Keratinocyte (primary cell): Measurements from ENCODE around the gene PXDN. TPM values are rescaled to one million over a fixed set of nuclear protein-coding genes. Genes with fewer than 3 reads are reported as not detected.

Experiments used
- DNase-seq: peaks from one replicate; pipeline ENCODE4 v3.0.0-alpha.2; 2011; ENCODE audit warnings: low read depth, missing footprints, low spot score
- FAIRE-seq: peaks from 2 replicates; lab custom pipeline; 2011; peaks lifted over from hg19 to GRCh38; lab: Jason Lieb, UNC
- H2AFZ ChIP-seq: 2 replicates; pipeline ENCODE4 v1.6.0; 2012; ENCODE audit warnings: low read length, control low read depth, inconsistent platforms; ENCODE audit not compliant: control insufficient read depth
- H3K27ac ChIP-seq: 2 replicates; pipeline ENCODE4 v1.5.1; 2011; ENCODE audit warnings: low read length; ENCODE audit not compliant: control insufficient read depth, insufficient read depth
- H3K27me3 ChIP-seq: 3 replicates; pipeline ENCODE4 v1.6.0; 2011; ENCODE audit warnings: low read length; ENCODE audit not compliant: control insufficient read depth, insufficient read depth; ENCODE audit errors: extremely low read depth
- H3K36me3 ChIP-seq, 2 experiments: 2 replicates in 1 of 2; 3 replicates in 1 of 2; pipeline ENCODE4 v1.5.1; 2011; ENCODE audit warnings: low read length in 2 of 2, mild to moderate bottlenecking in 1 of 2; ENCODE audit not compliant: control insufficient read depth in 2 of 2, insufficient read depth in 2 of 2; ENCODE audit errors: extremely low read depth in 1 of 2
- H3K4me1 ChIP-seq: 3 replicates; pipeline ENCODE4 v1.5.1; 2011; ENCODE audit warnings: low read length; ENCODE audit not compliant: control insufficient read depth, insufficient read depth; ENCODE audit errors: extremely low read depth
- H3K4me2 ChIP-seq: 3 replicates; pipeline ENCODE4 v1.6.0; 2011; ENCODE audit warnings: low read depth, low read length; ENCODE audit not compliant: control insufficient read depth, insufficient read depth; ENCODE audit errors: extremely low read depth
- H3K4me3 ChIP-seq, 3 experiments: fragments of 200-600 bp in 1 of 3; sonication (generic) in 1 of 3; 2 replicates in 2 of 3; 3 replicates in 1 of 3; pipeline ENCODE4 v1.5.1; 2011 to 2016; ENCODE audit warnings: low read length in 3 of 3, mild to moderate bottlenecking in 3 of 3, control low read depth in 2 of 3, inconsistent platforms in 1 of 3, low read depth in 1 of 3, mixed read lengths in 1 of 3, mixed run types in 1 of 3, moderate library complexity in 1 of 3; ENCODE audit not compliant: control insufficient read depth in 2 of 3, insufficient read depth in 2 of 3; ENCODE audit errors: extremely low read depth in 1 of 3
- H3K79me2 ChIP-seq: 2 replicates; pipeline ENCODE4 v1.6.0; 2012; ENCODE audit warnings: low read length; ENCODE audit not compliant: control insufficient read depth, insufficient read depth
- H3K9ac ChIP-seq: 3 replicates; pipeline ENCODE4 v1.6.0; 2011; ENCODE audit warnings: low read length; ENCODE audit not compliant: control insufficient read depth, insufficient read depth; ENCODE audit errors: extremely low read depth
- H3K9me1 ChIP-seq: 3 replicates; pipeline ENCODE4 v1.6.0; 2011; ENCODE audit warnings: low read length; ENCODE audit not compliant: control insufficient read depth, insufficient read depth; ENCODE audit errors: extremely low read depth
- H3K9me3 ChIP-seq: 2 replicates; pipeline ENCODE4 v1.5.1; 2012; ENCODE audit warnings: low read depth, low read length; ENCODE audit not compliant: control insufficient read depth
- H4K20me1 ChIP-seq: 3 replicates; pipeline ENCODE4 v1.6.0; 2011; ENCODE audit warnings: low read length; ENCODE audit not compliant: control insufficient read depth, insufficient read depth; ENCODE audit errors: extremely low read depth
- EZH2 ChIP-seq: IDR thresholded peaks from one replicate; pipeline ENCODE4 v1.6.1; 2012; ENCODE audit warnings: inconsistent platforms, mild to moderate bottlenecking, low read length, moderate library complexity
- dilution Hi-C: fragments of 300-500 bp; cut with MboI; formaldehyde crosslinking; loops from one replicate; pipeline ENCODE4 v1.7.0; 2020; ENCODE audit warnings: low sequenced_read_pairs; ENCODE audit not compliant: extremely low pct_ligation_motif_present
- polyA plus RNA-seq, 5 experiments: library from polyadenylated mRNA; depleted of rRNA in 3 of 5; stranded (reverse) in 3 of 5; stranded (forward) in 1 of 5; unstranded in 1 of 5; fragments of >200 nt; gene quantifications; 1 replicate in 1 of 5; 2 replicates in 3 of 5; 3 replicates in 1 of 5; pipeline versions ENCODE4 v1.2.1 to v1.2.3, GENCODE V29; 2011 to 2012; ENCODE audit warnings: missing spikeins in 2 of 5, low read depth in 1 of 5, low replicate concordance in 1 of 5
- TF ChIP-seq, protein P1 (sequence below), 3 experiments: IDR thresholded peaks in 1 of 3; conservative IDR thresholded peaks in 1 of 3; optimal IDR thresholded peaks in 1 of 3; 2 replicates in 2 of 3; 3 replicates in 1 of 3; pipeline versions ENCODE3 to v1.5.1; 2011; ENCODE audit warnings: low read length in 3 of 3, mild to moderate bottlenecking in 3 of 3, moderate library complexity in 2 of 3, control low read depth in 1 of 3, inconsistent platforms in 1 of 3; ENCODE audit not compliant: insufficient read depth in 2 of 3; ENCODE audit errors: extremely low read depth in 1 of 3

PXDN gene
- polyA plus RNA-seq, 1 donor (not counting 4 experiments of a cell fraction or from before 2014, with no cell fraction given), result 36.7 TPM

GRCh38 chr2:1702186-1702565 lies 42.1 kb downstream of the PXDN start:
- no peak overlapping the region for H3K4me2 ChIP-seq
- H4K20me1 ChIP-seq, result peaks cover 2% of the 10 kb centered on the region
- FAIRE-seq (no peak), DNase-seq (no peak)
- no peak overlapping the region for H3K27ac ChIP-seq
- peaks cover 35% of the 10 kb centered on the region for H3K79me2 ChIP-seq
- H3K9me1 ChIP-seq, result peaks cover 2% of the 10 kb centered on the region
- no peaks in the 10 kb centered on the region for H3K27me3 ChIP-seq
- TF ChIP-seq EZH2, result no peak
- TF ChIP-seq, protein P1, sequence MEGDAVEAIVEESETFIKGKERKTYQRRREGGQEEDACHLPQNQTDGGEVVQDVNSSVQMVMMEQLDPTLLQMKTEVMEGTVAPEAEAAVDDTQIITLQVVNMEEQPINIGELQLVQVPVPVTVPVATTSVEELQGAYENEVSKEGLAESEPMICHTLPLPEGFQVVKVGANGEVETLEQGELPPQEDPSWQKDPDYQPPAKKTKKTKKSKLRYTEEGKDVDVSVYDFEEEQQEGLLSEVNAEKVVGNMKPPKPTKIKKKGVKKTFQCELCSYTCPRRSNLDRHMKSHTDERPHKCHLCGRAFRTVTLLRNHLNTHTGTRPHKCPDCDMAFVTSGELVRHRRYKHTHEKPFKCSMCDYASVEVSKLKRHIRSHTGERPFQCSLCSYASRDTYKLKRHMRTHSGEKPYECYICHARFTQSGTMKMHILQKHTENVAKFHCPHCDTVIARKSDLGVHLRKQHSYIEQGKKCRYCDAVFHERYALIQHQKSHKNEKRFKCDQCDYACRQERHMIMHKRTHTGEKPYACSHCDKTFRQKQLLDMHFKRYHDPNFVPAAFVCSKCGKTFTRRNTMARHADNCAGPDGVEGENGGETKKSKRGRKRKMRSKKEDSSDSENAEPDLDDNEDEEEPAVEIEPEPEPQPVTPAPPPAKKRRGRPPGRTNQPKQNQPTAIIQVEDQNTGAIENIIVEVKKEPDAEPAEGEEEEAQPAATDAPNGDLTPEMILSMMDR (optimal IDR thresholded peaks at IDR 0.05 in 1 of 3, IDR thresholded peaks at IDR 0.05 in 1 of 3, conservative IDR thresholded peaks at IDR 0.05 in 1 of 3; ENCODE audit: extremely low read depth in 1 of 3, insufficient read depth in 2 of 3, low read length in 3 of 3), result no peak
- no peak overlapping the region for H3K9ac ChIP-seq
- peaks cover 26% of the 10 kb centered on the region for H3K4me1 ChIP-seq
- no peak overlapping the region for H3K4me3 ChIP-seq
- H3K9me3 ChIP-seq, result no peaks in the 10 kb centered on the region
- peaks cover 0 to 2% of the 10 kb centered on the region in 2 experiments for H3K36me3 ChIP-seq
- no peak overlapping the region for H2AFZ ChIP-seq
- dilution Hi-C loops, result no loop called here

DNA sequence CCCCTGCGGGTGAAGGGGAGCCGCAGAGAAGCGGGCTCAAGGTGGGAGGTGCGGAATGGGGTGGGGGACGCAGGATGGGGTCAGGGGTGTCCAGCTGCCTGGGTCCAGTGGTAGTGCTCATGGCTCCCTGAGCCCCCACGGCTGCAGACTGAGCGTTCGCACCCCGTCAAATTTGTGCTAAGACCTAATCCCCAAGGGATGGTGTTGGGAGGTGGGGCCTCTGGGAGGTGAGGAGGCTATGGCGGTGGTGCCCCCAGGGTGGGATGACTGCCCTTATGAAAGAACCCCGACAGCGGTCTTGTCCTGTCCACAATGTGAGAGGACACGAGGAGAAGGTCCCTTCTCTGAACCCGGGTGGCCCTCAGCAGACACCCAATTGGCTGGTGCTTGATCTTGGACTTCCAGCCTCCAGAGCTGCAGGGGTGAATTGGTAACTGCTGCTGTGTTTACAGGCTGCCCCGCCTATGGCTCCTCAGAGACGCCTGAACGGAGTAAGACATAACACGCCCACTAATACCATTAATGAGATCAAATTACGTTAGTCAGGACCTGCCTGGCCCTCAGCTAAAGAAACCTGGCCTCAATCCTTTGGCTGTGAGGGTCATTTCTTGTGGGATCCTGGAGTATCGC lies 42.6 kb downstream of the PXDN start:
- Histone ChIP-seq H2AFZ (no peak overlapping the region), H3K79me2 (peaks cover 40% of the 10 kb centered on the region), H3K4me1 (peaks cover 29% of the 10 kb centered on the region), H3K27me3 (no peaks in the 10 kb centered on the region), H4K20me1 (peaks cover 2% of the 10 kb centered on the region), H3K27ac (no peak overlapping the region), H3K9me1 (peaks cover 2% of the 10 kb centered on the region), H3K4me2 (no peak overlapping the region), H3K36me3 (peaks cover 0 to 2% of the 10 kb centered on the region in 2 experiments), H3K4me3 (no peak overlapping the region), H3K9me3 (no peaks in the 10 kb centered on the region), H3K9ac (no peak overlapping the region)
- TF ChIP-seq, protein P1 (optimal IDR thresholded peaks at IDR 0.05 in 1 of 3, IDR thresholded peaks at IDR 0.05 in 1 of 3, conservative IDR thresholded peaks at IDR 0.05 in 1 of 3; ENCODE audit: extremely low read depth in 1 of 3, insufficient read depth in 2 of 3, low read length in 3 of 3), result no peak
- TF ChIP-seq EZH2, result no peak
- dilution Hi-C loops, result no loop called here
- FAIRE-seq (no peak), DNase-seq (no peak)
